CD8-positive, alpha-beta memory T cell (primary cell): ENCODE results near the gene TARDBP. TPM values are rescaled to one million over a fixed set of nuclear protein-coding genes. Genes with fewer than 3 reads are reported as not detected.
A peak's percentile ranks its signal among the peaks of the same experiment; 100 is the strongest.
"Not testable (repeated sequence)": the region's sequence is repeated elsewhere in the genome, so short reads cannot be mapped to it uniquely, and the experiment has no call there.

Experiments
- CTCF ChIA-PET: fragments of 350-600 bp; sonication (Branson Sonifier 250); formaldehyde crosslinking; loops from one replicate; lab custom pipeline; 2021; ENCODE audit warnings: antibody characterized with exemption; lab: Charles Lee
- POLR2A ChIA-PET: fragments of 350-600 bp; sonication (Branson Sonifier 250); formaldehyde crosslinking; loops from one replicate; lab custom pipeline; 2021; ENCODE audit warnings: antibody characterized with exemption; lab: Charles Lee
- DNase-seq, 5 donors: peaks; one replicate each; pipeline versions ENCODE4 v3.0.0 to v3.0.0-alpha.2; 2020 to 2022; ENCODE audit warnings: mixed read lengths in 1 of 5
- H3K27ac ChIP-seq: one replicate; pipeline ENCODE4 v1.7.0; 2013; ENCODE audit warnings: low read depth, mild to moderate bottlenecking, low read length, moderate library complexity
- H3K27me3 ChIP-seq: 2 replicates; pipeline ENCODE4 v1.7.0; 2013; ENCODE audit warnings: low read length, mild to moderate bottlenecking; ENCODE audit not compliant: insufficient read depth, poor library complexity, severe bottlenecking
- H3K36me3 ChIP-seq: 2 replicates; pipeline ENCODE4 v1.7.0; 2013; ENCODE audit warnings: mild to moderate bottlenecking, low read length, moderate library complexity; ENCODE audit not compliant: insufficient read depth
- H3K4me1 ChIP-seq: 2 replicates; pipeline ENCODE4 v1.7.0; 2013; ENCODE audit warnings: mild to moderate bottlenecking, low read length, moderate library complexity; ENCODE audit not compliant: insufficient read depth
- H3K4me3 ChIP-seq: 2 replicates; pipeline ENCODE4 v1.7.0; 2013; ENCODE audit warnings: mild to moderate bottlenecking, low read length
- H3K9me3 ChIP-seq: 2 replicates; pipeline ENCODE4 v1.7.0; 2013; ENCODE audit warnings: mild to moderate bottlenecking, low read length
- H3K27ac Mint-ChIP-seq, 8 donors: one replicate each; pipeline ENCODE4 v1.8.0; 2020 to 2021; ENCODE audit warnings: mixed read lengths in 8 of 8, mild to moderate bottlenecking in 6 of 8, inconsistent platforms in 3 of 8, moderate library complexity in 3 of 8
- H3K27me3 Mint-ChIP-seq, 2 donors: one replicate each; pipeline ENCODE4 v1.8.0; 2020 to 2021; ENCODE audit warnings: mixed read lengths in 2 of 2, mild to moderate bottlenecking in 1 of 2, moderate library complexity in 1 of 2
- H3K36me3 Mint-ChIP-seq, 3 donors: one replicate each; pipeline ENCODE4 v1.8.0; 2020 to 2021; ENCODE audit warnings: mixed read lengths in 3 of 3, inconsistent platforms in 1 of 3, mild to moderate bottlenecking in 1 of 3
- H3K4me1 Mint-ChIP-seq, 3 donors: one replicate each; pipeline ENCODE4 v1.8.0; 2020 to 2021; ENCODE audit warnings: mixed read lengths in 3 of 3, inconsistent platforms in 1 of 3, mild to moderate bottlenecking in 1 of 3
- H3K4me3 Mint-ChIP-seq, 7 donors: one replicate each; pipeline ENCODE4 v1.8.0; 2020 to 2021; ENCODE audit warnings: mixed read lengths in 7 of 7, mild to moderate bottlenecking in 6 of 7, moderate library complexity in 4 of 7, inconsistent platforms in 2 of 7
- H3K9me3 Mint-ChIP-seq, 5 donors: one replicate each; pipeline ENCODE4 v1.8.0; 2020 to 2022; ENCODE audit warnings: mixed read lengths in 5 of 5, mild to moderate bottlenecking in 3 of 5, moderate library complexity in 2 of 5, inconsistent platforms in 1 of 5
- polyA plus RNA-seq: library from polyadenylated mRNA; unstranded; fragments of 300-500 nt; fragmentation: Illumina TruSeq; gene quantifications from one replicate; pipeline ENCODE4 v1.2.3, GENCODE V29; 2021
- total RNA-seq, 2 experiments: library from RNA; stranded (reverse); gene quantifications; one replicate each; pipeline ENCODE4 v1.2.3, GENCODE V29; 2021

The TARDBP gene
- total and polyA plus RNA-seq, 3 experiments from 2014 or later: 74.5 to 239 (median 215) TPM

DNA sequence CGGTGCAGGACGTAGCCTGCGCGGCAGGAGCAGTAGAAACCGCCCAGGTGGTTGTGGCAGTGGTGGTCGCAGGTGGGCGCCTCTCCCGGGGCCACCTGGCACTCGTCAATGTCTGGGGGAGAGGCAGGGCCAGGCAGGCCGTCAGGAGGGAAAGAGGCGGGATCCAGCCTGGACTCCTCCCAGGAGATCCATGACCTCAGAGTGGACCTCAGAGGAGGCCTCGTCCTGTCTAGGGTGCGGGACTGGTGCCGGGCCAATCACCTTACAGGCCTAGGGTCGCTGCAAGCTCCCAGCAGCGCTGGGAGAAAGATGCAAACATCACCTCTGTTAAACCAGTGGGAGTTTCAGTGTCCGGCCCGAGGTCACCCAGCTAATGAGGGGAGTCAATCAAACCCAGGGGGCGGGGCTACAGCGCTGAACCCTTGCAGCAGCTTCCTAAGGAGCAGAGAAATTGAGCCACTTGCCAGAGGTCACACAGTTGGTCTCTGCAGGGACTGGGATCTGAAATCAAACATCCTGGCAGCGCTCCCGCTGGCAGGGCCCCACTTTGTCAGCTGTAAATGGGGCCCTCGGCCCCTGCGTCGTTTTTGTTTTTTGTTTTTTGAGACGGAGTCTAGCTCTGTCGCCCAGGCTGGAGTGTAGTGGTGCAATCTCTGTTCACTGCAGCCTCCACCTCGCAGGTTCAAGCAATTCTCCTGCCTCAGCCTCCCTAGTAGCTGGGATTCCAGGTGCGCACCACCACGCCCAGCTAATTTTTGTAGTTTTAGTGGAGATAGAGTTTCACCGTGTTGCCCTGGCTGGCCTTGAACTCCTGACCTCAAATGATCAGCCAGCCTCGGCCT, 33.2 kb downstream of the TARDBP start:
- H3K4me1 Mint-ChIP-seq: no peaks in the 10 kb centered on the region
- CTCF ChIA-PET: interaction anchor here (0.6 to 1.7 kb wide), 2 partner anchors 8 to 28 kb away, joined by 3 to 4 read pairs; no protein-coding TSS in a partner anchor
- no peaks in the 10 kb centered on the region for H3K4me1 ChIP-seq
- no peak overlapping the region for H3K4me3 ChIP-seq
- H3K36me3 ChIP-seq: no peaks in the 10 kb centered on the region
- no peaks in the 10 kb centered on the region for H3K36me3 Mint-ChIP-seq
- no peak for DNase-seq
- no peak overlapping the region for H3K27ac ChIP-seq
- H3K4me3 Mint-ChIP-seq: no peak overlapping the region
- no peaks in the 10 kb centered on the region for H3K27me3 Mint-ChIP-seq
- peak overlapping the region in 1 of 8 donors; percentile 83 for H3K27ac Mint-ChIP-seq
- H3K9me3 Mint-ChIP-seq: no peaks in the 10 kb centered on the region
- POLR2A ChIA-PET: interaction anchor here (0.6 kb wide), 1 partner anchor 10 kb away, joined by 3 read pairs; no protein-coding TSS in a partner anchor
- no peaks in the 10 kb centered on the region for H3K27me3 ChIP-seq
- H3K9me3 ChIP-seq: no peaks in the 10 kb centered on the region

DNA sequence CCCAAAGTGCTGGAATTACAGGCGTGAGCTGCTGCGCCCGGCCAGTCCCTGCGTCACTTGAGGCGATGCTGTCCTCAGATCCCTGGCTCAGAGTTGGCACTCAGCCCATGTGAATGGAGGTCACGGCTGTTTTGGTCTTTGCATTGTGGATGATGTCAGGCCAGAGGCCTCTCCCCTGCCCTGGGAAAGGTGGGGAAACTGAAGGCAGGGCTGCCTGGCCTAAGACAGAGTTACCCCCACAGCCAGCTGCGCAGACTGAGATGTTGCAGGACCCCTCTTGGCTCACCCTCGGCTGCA, 33.8 kb downstream of the TARDBP start:
- no peaks in the 10 kb centered on the region for H3K27me3 ChIP-seq
- Mint-ChIP-seq H3K27ac (peak overlapping the region in 1 of 8 donors; percentile 83), H3K27me3 (no peaks in the 10 kb centered on the region), H3K9me3 (no peaks in the 10 kb centered on the region), H3K4me3 (no peak overlapping the region), H3K4me1 (peaks cover 0 to under 1% (median 0%) of the 10 kb centered on the region in 3 donors), H3K36me3 (no peaks in the 10 kb centered on the region)
- no peaks in the 10 kb centered on the region for H3K9me3 ChIP-seq
- no peaks in the 10 kb centered on the region for H3K4me1 ChIP-seq
- no peak overlapping the region for H3K4me3 ChIP-seq
- no peaks in the 10 kb centered on the region for H3K36me3 ChIP-seq
- DNase-seq: no peak
- H3K27ac ChIP-seq: no peak overlapping the region
- CTCF ChIA-PET: interaction anchor here (0.6 to 1.7 kb wide), 2 partner anchors 9 to 27 kb away, joined by 3 to 4 read pairs; no protein-coding TSS in a partner anchor
- POLR2A ChIA-PET: interaction anchor here (0.6 kb wide), 1 partner anchor 10 kb away, joined by 3 read pairs; no protein-coding TSS in a partner anchor

DNA sequence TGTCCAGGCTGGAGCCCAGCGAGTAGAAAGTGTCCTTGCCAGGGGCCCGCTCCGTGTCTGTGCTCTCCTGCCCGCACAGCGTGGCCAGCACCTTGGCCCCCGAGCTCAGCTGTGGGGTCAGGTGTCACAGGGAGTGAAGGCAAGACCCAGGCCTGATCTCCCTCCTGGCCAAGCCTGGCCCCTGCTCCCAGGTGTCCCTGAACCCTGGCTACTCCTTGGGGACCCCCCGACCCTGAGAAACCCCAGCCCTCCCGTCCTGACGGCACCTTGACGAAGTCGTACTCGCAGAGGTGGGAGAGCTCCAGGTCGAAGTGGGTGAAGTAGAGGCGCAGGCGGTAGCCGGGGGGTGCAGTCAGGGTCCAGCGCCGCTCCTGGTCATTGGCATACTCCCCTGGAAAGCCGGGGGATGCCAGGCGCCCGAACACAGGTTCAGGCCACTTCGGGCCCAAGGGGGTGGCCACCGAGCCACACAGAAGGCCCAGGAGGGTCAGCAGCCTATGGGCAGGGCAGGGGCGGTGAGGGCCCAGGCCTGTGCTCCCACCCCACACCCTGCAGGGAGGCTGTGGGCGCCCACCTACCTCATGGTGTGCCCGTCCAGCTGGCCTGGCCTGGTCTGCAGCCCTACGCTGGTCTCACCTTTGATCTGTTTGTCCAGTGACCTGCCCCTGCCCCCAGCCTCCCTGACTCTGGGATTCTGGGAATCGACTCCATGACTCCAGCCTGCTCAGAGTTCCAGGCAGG, 34.3 kb downstream of the TARDBP start, which contains the start of gene MASP2:
TSS of gene MASP2 (minus strand) at position 615 of the 741 bp plus-strand sequence. CDS start at position 583, 32 bp downstream.
- Mint-ChIP-seq H3K36me3 (no peaks in the 10 kb centered on the region), H3K27me3 (no peaks in the 10 kb centered on the region), H3K9me3 (no peaks in the 10 kb centered on the region), H3K27ac (peak within 1 kb of the TSS in 1 of 8 donors; percentile 83), H3K4me1 (peaks cover 0 to 3% (median 0%) of the 10 kb centered on the region in 3 donors), H3K4me3 (no peak within 1 kb of the TSS)
- H3K4me3 ChIP-seq: no peak within 1 kb of the TSS
- no peaks in the 10 kb centered on the region for H3K27me3 ChIP-seq
- no peaks in the 10 kb centered on the region for H3K4me1 ChIP-seq
- ChIA-PET POLR2A (no interaction called here), CTCF (interaction anchor here (1.7 to 2.4 kb wide), 2 partner anchors 9 to 10 kb away, joined by 4 to 10 read pairs; no protein-coding TSS in a partner anchor)
- H3K36me3 ChIP-seq: no peaks in the 10 kb centered on the region
- H3K27ac ChIP-seq: no peak within 1 kb of the TSS
- DNase-seq: no peak
- H3K9me3 ChIP-seq: no peaks in the 10 kb centered on the region

DNA sequence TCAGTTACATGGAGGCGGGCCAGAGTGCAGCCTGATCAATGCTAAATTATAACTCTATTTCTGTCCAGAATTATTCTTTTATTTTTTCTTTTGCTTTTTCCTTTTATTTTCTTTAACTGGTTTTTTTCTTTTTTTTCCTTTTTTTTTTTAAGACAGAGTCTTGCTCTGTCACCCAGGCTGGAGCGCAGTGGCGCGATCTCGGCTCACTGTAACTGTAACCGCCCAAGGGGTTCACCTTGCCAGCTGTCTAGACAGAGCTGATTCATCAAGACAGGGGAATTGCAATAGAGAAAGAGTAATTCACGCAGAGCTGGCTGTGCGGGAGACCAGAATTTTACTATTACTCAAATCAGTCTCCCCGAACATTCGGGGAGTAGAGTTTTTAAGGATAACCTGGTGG, 38.7 kb downstream of the TARDBP start:
- H3K4me3 ChIP-seq, DNase-seq, H3K27me3 Mint-ChIP-seq, H3K4me1 ChIP-seq, H3K36me3 ChIP-seq, POLR2A ChIA-PET, H3K9me3 Mint-ChIP-seq, H3K9me3 ChIP-seq, H3K27ac ChIP-seq, H3K4me3 Mint-ChIP-seq, H3K4me1 Mint-ChIP-seq, H3K27me3 ChIP-seq: not testable (repeated sequence)
- CTCF ChIA-PET: interaction anchor here (3.0 kb wide), 1 partner anchor 13 kb away, joined by 15 read pairs; no protein-coding TSS in a partner anchor
- peaks cover 0 to 13% (median 0%) of the 10 kb centered on the region in 3 donors for H3K36me3 Mint-ChIP-seq
- peak overlapping the region in 1 of 8 donors; percentile 11 for H3K27ac Mint-ChIP-seq

DNA sequence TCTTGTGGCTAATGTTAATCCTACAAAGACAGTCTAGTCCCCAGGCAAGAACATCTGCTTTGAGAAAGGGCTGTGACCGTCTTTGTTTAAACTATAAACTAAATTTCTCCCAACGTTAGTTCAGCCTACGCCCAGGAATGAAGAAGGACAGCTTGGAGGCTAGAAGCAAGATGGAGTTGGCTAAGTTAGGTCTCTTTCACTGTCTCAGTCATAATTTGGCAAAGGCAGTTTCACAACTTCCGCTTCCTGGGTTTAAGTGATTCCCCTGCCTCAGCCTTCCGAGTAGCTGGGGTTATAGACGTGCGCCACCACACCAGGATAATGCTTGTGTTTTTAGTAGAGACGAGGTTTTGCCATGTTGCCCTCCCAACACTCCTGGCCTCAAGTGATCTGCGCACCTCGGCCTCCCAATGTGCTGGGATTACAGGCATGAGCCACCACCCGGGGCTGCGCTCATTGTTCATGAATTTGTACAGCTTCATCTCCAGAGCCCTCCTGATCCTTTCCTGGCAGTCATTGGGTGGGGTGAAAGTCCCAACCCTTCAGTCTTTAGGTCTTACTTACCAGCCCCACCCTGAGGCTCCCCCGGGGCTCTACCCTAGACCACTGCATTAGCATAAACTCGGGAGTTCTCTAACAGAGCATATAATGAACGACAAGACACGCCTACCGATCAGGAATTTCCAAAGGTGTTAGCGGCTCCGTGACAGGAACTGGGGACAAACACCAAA, 39.5 kb downstream of the TARDBP start:
- no peaks in the 10 kb centered on the region for H3K27me3 Mint-ChIP-seq
- DNase-seq: no peak
- H3K27ac Mint-ChIP-seq: peak overlapping the region in 1 of 8 donors; percentile 11
- peaks cover 0 to 9% (median 3%) of the 10 kb centered on the region in 3 donors for H3K4me1 Mint-ChIP-seq
- H3K27ac ChIP-seq: no peak overlapping the region
- H3K36me3 ChIP-seq: no peaks in the 10 kb centered on the region
- H3K36me3 Mint-ChIP-seq: peaks cover 0 to 19% (median 0%) of the 10 kb centered on the region in 3 donors
- POLR2A ChIA-PET: no interaction called here
- peak overlapping the region in 1 of 7 donors; percentile 23 for H3K4me3 Mint-ChIP-seq
- no peaks in the 10 kb centered on the region for H3K4me1 ChIP-seq
- H3K4me3 ChIP-seq: no peak overlapping the region
- no peaks in the 10 kb centered on the region for H3K27me3 ChIP-seq
- H3K9me3 Mint-ChIP-seq: no peaks in the 10 kb centered on the region
- H3K9me3 ChIP-seq: no peaks in the 10 kb centered on the region
- CTCF ChIA-PET: interaction anchor here (3.0 kb wide), 1 partner anchor 14 kb away, joined by 15 read pairs; no protein-coding TSS in a partner anchor

DNA sequence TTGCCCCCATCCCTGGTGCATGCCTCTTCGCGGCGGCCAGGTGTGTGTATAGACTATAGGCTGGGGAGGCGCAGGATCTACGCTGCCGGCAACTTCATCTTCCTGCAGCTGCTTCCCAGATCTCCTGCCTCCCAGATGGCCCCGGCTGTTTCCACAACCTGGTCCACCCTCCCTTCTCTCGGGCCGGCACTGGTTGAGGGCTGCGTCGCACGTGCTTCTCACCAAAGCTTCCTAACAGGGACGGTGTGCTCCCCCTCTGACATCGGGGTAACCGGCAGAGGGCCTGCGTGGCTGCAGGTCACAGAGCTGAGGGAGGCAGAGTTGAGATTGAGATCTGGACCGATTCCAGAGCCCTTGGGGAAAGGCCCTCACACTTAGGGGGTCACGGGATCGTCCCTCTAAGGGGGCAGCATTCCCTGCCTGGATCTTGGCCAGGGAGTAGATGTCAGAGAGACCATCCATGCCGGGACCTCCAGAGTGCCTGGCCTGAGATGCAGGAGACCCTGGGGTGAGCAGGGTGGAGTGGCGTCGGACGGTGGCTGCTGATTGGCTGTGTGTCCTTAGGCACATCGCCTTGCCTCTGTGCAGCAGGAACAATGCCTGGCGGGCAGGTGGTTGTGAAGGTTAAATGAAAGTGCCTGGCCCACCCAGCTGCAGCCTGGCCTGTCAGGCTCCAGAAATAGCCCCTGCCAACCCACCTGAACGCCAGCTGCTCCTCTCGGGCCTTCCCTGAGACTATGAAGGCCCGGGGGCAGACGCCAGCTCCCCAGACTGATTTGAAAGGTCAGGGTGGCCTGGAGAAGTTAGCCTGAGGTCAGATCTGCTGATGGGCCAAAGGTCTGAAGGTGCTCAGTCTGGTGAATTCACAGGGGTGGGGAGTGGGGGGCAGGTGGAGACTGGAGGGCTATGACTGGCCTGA, 40.6 kb downstream of the TARDBP start:
- POLR2A ChIA-PET: no interaction called here
- Mint-ChIP-seq H3K27ac (peak overlapping the region in 2 of 8 donors; percentile 14 to 69), H3K4me1 (peaks cover 0 to 9% (median 3%) of the 10 kb centered on the region in 3 donors), H3K27me3 (no peaks in the 10 kb centered on the region), H3K9me3 (no peaks in the 10 kb centered on the region), H3K4me3 (no peak overlapping the region), H3K36me3 (peaks cover 0 to 26% (median 2%) of the 10 kb centered on the region in 3 donors)
- CTCF ChIA-PET: interaction anchor here (1.1 kb wide), 1 partner anchor 15 kb away, joined by 6 read pairs; no protein-coding TSS in a partner anchor
- no peak for DNase-seq
- Histone ChIP-seq H3K27me3 (no peaks in the 10 kb centered on the region), H3K27ac (no peak overlapping the region), H3K4me1 (no peaks in the 10 kb centered on the region), H3K4me3 (no peak overlapping the region), H3K9me3 (no peaks in the 10 kb centered on the region), H3K36me3 (no peaks in the 10 kb centered on the region)

DNA sequence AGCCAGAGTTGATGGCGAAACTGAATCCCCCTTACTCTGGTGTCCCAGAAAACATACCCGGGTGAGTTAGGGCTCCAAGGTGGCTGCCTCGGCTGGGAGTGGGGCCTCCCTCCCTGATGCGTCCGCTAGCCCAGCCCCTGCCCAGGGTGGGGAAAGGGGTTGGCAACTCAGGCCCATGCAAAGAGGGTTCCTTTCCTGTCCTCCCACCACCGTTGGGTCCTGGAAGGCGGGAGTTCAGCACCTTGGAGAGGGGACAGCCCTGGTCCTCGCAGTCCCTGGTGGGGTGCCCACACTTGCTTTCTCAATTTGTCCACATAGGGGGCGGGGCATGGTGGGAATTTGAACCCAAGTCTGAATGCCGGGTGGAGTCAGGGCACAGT, 41.3 kb downstream of the TARDBP start:
- Histone ChIP-seq H3K27ac (no peak overlapping the region), H3K36me3 (no peaks in the 10 kb centered on the region), H3K4me1 (peaks cover 4% of the 10 kb centered on the region), H3K4me3 (no peak overlapping the region), H3K27me3 (no peaks in the 10 kb centered on the region), H3K9me3 (no peaks in the 10 kb centered on the region)
- POLR2A ChIA-PET: no interaction called here
- Mint-ChIP-seq H3K4me3 (no peak overlapping the region), H3K27me3 (no peaks in the 10 kb centered on the region), H3K27ac (peak overlapping the region in 1 of 8 donors; percentile 14), H3K4me1 (peaks cover 0 to 12% (median 3%) of the 10 kb centered on the region in 3 donors), H3K36me3 (peaks cover 0 to 26% (median 2%) of the 10 kb centered on the region in 3 donors), H3K9me3 (no peaks in the 10 kb centered on the region)
- DNase-seq: no peak
- CTCF ChIA-PET: interaction anchor here (1.1 kb wide), 1 partner anchor 16 kb away, joined by 6 read pairs; no protein-coding TSS in a partner anchor
